ENCODE measurements around the gene B3GAT3.
"Not testable (repeated sequence)": the region's sequence is repeated elsewhere in the genome, so short reads cannot be mapped to it uniquely, and the experiment has no call there.

Gene B3GAT3

DNA sequence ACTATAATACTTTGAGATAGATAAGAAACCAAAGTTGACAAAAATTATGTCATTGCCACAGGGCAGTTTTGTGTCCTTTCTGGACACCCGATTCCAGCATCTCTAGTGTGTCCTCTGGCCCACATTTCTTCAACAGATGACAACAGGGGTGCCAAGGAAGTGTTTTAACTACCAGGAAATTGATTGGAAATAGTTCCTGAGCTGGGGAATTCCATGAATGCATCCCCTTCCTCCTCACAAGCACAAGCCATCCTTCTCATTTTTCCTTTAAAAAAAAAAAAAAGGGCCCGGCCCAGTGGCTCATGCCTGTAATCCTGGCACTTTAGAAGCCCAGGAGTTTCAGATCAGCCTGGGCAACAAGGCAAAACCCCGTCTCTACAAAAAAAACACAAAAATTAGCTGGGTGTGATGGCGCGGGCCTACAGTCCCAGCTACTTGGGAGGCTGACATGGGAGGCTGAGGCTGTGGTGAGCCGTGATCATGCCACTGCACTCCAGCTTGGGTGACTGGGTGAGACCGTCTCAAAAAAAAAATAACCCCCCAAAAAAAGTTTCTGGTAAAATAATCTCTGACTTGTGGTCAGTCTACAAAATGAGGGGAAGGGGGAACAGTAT lies 797 bp upstream of the B3GAT3 start:
- peak overlapping the region; percentile 93 for H3K27ac Mint-ChIP-seq (ENCODE audit: low read depth)
- H3K36me3 Mint-ChIP-seq (ENCODE audit: insufficient read depth), result peaks cover 40% of the 10 kb centered on the region
- no peak for DNase-seq (ENCODE audit: low spot score in 2 of 2)
- peaks cover 19% of the 10 kb centered on the region for H3K4me1 Mint-ChIP-seq
- no peaks in the 10 kb centered on the region for H3K9me3 Mint-ChIP-seq
- peak overlapping the region; percentile 90 for H3K4me3 Mint-ChIP-seq
- H3K27me3 Mint-ChIP-seq, result no peaks in the 10 kb centered on the region
- no peak for ATAC-seq (replicated peaks; ENCODE audit: extremely low read depth, poor library complexity, severe bottlenecking)

DNA sequence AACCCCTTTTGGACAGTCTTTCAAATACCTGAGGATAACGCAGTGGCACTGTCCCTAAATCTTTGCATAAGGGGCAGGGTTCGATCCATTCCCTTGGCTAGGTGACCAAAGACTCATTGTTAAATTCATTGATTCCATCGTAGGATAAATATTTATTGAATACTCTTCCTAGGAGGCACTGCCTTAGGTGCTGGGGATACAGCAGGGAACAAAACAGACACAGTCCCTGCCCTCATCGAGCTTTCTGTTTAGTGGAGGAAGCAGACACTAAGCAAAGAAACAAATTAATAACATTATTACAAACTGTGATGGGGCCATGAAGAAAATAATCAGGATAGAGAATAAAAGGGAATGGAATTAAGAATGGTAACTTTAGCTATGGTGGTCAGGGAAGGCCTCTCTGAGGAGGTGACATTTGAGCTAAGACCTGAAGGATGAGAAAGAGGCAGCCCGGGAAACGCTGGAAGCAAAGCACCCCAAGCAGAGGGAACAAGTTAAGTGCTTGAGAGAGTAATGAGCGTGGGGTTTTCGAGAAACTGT lies 689 bp downstream of the B3GAT3 start:
- H3K36me3 Mint-ChIP-seq (ENCODE audit: insufficient read depth), result peaks cover 37% of the 10 kb centered on the region
- H3K4me3 Mint-ChIP-seq, result peak overlapping the region; percentile 90
- no peaks in the 10 kb centered on the region for H3K27me3 Mint-ChIP-seq
- H3K27ac Mint-ChIP-seq (ENCODE audit: low read depth), result peak overlapping the region; percentile 93
- ATAC-seq (replicated peaks; ENCODE audit: extremely low read depth, poor library complexity, severe bottlenecking) (no peak), DNase-seq (ENCODE audit: low spot score in 2 of 2) (no peak)
- H3K4me1 Mint-ChIP-seq, result peaks cover 19% of the 10 kb centered on the region
- H3K9me3 Mint-ChIP-seq, result no peaks in the 10 kb centered on the region

DNA sequence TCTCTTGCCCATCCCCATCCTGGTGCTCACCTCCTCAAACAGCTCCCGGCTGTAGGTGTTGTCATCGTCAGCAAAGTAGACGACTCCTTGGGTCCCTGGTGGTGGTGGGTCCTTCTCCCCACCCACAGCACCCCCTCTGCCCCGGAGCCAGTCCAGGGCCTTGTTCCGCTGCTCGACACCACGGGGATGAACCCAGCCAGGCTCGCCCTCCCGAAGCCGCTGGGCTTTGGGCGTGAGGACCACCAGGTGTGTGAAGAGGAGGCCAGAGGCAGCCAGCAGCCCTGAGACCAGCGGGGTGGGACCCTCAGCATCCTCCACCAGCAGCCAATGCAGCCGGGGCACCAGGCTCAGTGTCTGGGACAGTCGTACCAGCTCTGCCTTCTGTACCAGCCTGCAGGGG lies 4.8 kb downstream of the B3GAT3 start:
- not testable (repeated sequence) for H3K27me3 Mint-ChIP-seq; H3K4me3 Mint-ChIP-seq; H3K27ac Mint-ChIP-seq (ENCODE audit: low read depth); ATAC-seq (replicated peaks; ENCODE audit: extremely low read depth, poor library complexity, severe bottlenecking); DNase-seq (ENCODE audit: low spot score in 2 of 2); H3K9me3 Mint-ChIP-seq
- H3K36me3 Mint-ChIP-seq (ENCODE audit: insufficient read depth), result peaks cover 40% of the 10 kb centered on the region
- H3K4me1 Mint-ChIP-seq, result peaks cover 31% of the 10 kb centered on the region

DNA sequence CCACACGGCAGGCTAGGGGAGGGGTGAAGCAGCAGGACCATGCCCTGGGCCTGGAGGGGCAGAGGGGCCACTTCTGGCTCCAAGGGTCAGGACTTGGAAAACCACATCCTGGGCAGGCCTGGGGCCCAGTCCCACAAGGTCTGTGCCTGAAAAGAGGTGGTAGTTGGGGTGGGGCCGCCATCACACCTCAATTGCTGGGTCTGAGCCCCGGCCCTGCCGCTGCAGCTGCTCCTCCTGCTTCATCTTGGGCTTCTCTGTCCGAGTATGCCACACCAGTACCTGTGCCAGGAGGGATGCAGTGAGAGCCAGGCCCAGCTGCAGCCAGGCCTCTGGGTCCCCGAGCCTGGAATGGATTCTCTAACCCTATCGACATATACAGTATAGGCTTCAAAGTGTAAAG lies 6.3 kb downstream of the B3GAT3 start:
- Mint-ChIP-seq H3K27me3 (no peaks in the 10 kb centered on the region), H3K27ac (ENCODE audit: low read depth) (no peak overlapping the region), H3K4me1 (peaks cover 22% of the 10 kb centered on the region), H3K9me3 (no peaks in the 10 kb centered on the region), H3K4me3 (no peak overlapping the region), H3K36me3 (ENCODE audit: insufficient read depth) (peaks cover 29% of the 10 kb centered on the region)
- ATAC-seq (replicated peaks; ENCODE audit: extremely low read depth, poor library complexity, severe bottlenecking) (no peak), DNase-seq (ENCODE audit: low spot score in 2 of 2) (no peak)

DNA sequence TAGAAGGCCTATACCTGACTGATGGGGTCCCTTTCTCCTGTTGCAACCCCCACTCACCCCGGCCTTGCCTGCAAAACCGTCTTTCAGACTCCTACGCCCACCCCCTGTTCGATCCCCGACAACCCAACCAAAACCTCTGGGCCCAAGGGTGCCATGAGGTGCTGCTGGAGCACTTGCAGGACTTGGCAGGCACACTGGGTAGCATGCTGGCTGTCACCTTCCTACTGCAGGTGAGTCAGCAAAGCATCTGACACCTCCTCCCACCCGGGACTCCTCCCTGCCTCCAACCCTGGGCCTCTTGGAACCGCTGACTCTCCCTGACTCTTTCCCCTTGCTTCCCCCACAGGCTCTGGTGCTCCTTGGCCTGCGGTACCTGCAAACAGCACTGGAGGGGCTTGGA lies 7.5 kb downstream of the B3GAT3 start:
- no peaks in the 10 kb centered on the region for H3K27me3 Mint-ChIP-seq
- H3K4me3 Mint-ChIP-seq, result no peak overlapping the region
- peak overlapping the region; percentile 61 for H3K27ac Mint-ChIP-seq (ENCODE audit: low read depth)
- peaks cover 27% of the 10 kb centered on the region for H3K4me1 Mint-ChIP-seq
- peaks cover 24% of the 10 kb centered on the region for H3K36me3 Mint-ChIP-seq (ENCODE audit: insufficient read depth)
- DNase-seq (ENCODE audit: low spot score in 2 of 2) (no peak), ATAC-seq (replicated peaks; ENCODE audit: extremely low read depth, poor library complexity, severe bottlenecking) (no peak)
- no peaks in the 10 kb centered on the region for H3K9me3 Mint-ChIP-seq

DNA sequence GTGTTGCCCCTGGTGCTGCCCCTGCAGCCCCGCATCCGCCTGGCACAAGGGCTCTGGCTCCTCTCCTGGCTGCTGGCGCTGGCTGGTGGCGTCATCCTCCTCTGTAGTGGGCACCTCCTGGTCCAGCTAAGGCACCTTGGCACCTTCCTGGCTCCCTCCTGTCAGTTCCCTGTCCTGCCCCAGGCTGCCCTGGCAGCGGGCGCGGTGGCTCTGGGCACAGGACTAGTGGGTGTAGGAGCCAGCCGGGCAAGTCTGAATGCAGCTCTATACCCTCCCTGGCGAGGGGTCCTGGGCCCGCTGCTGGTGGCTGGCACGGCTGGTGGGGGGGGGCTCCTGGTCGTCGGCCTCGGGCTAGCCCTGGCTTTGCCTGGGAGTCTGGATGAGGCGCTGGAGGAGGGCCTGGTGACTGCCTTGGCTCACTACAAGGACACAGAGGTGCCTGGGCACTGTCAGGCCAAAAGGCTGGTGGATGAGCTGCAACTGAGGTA lies 8.5 kb downstream of the B3GAT3 start:
- Mint-ChIP-seq H3K27me3 (no peaks in the 10 kb centered on the region), H3K9me3 (no peaks in the 10 kb centered on the region), H3K4me1 (peaks cover 34% of the 10 kb centered on the region), H3K27ac (ENCODE audit: low read depth) (no peak overlapping the region), H3K36me3 (ENCODE audit: insufficient read depth) (peaks cover 19% of the 10 kb centered on the region), H3K4me3 (peak overlapping the region; percentile 56)
- no peak for DNase-seq (ENCODE audit: low spot score in 2 of 2)
- no peak for ATAC-seq (replicated peaks; ENCODE audit: extremely low read depth, poor library complexity, severe bottlenecking)

DNA sequence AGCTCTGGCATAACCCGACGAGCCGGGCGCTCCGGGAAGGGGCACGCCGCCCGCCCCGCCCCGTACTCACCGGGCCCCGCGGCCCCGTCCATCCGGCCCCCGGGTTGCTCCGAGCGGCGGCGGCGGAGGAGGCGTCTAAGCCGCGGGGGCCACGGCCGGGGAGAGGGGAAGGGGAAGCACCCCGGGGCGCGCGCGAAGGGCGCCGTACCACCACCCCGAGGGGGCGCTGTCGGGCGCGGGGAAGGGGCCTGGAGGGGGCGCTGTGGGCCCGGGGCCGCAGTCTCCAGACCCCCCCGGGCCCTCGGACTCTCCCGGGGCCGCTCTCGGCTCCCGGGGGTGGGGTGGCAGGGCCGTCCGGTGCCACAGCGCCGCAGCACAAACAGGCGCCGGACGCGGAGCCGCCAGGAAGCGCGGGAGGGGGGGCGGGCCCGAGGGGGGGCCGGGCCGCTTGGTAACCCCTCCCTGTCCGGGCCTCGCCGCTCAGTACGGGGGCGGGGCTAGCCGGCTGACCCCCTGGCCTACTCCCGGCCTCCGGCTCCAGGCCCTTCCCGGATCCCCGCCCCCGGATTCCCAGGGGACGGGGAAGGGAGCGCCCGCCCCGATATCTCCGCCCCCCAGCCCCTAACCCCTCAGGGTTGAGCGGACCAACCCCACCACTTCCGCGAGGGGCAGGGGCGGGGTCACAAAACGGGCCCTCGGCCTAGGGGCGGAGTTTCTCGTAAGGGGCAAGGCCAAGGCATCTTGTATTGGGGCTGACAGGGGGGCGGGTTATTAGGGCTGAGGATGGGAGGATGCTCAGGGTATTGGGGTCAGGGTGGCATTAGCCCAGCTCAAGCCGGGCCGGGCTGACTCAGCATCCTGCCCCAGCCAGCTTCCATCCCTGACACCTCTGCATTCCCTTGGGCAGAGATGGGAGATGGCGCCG lies 9.2 kb downstream of the B3GAT3 start, which contains the start of the genes EML3 and ROM1:
EML3 (minus strand) TSS at position 410 of the 925 bp plus-strand sequence; CDS start at position 92, 318 bp downstream.
ROM1 (plus strand) TSS at position 892 of the 925 bp plus-strand sequence; CDS start at position 917, 25 bp downstream.
- no peaks in the 10 kb centered on the region for H3K9me3 Mint-ChIP-seq
- H3K36me3 Mint-ChIP-seq (ENCODE audit: insufficient read depth), result peaks cover 25% of the 10 kb centered on the region
- ATAC-seq (replicated peaks; ENCODE audit: extremely low read depth, poor library complexity, severe bottlenecking), result peak; percentile 76
- H3K27ac Mint-ChIP-seq (ENCODE audit: low read depth), result peak within 1 kb of the TSS; percentile 98
- H3K4me1 Mint-ChIP-seq, result peaks cover 39% of the 10 kb centered on the region
- H3K27me3 Mint-ChIP-seq, result no peaks in the 10 kb centered on the region
- peak within 1 kb of the TSS; percentile 93 for H3K4me3 Mint-ChIP-seq
- peak; percentile 82 to 87 for DNase-seq (ENCODE audit: low spot score in 2 of 2)

DNA sequence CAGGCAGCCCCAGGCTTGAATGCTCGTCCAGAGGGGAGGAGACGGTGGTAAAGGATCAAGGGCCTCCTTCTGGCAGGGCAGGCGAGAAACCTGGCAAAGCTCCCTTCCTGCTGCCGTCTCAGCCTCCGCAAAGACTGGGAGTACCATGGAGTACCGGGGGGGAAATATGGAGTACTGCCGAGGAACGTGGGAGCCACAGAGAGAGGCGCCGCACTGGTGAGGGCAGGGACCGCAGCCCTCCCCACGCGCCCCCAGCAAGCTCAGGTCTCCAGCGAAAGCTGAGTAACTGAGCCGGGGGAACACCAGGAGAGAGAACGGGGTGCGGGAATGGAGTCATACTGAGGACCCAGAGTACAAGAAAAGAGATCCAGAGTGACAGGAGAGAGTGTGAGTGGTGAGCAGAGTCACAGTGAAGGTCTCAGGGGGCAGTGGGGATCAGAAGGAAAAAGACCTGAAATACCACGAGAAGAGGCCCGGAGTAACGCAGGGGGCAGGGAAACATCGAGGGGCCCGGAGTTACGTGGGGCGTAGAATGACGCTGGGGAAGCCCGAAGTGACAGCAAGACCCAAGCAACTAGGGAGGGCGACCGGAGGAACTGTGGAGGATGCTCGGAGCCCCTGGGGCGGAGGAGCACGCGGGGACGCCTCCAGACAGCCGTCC lies 10.0 kb downstream of the B3GAT3 start:
- ATAC-seq (replicated peaks; ENCODE audit: extremely low read depth, poor library complexity, severe bottlenecking), result peak; percentile 47
- peak in 1 of 2 donors; percentile 48 for DNase-seq (ENCODE audit: low spot score in 2 of 2)

DNA sequence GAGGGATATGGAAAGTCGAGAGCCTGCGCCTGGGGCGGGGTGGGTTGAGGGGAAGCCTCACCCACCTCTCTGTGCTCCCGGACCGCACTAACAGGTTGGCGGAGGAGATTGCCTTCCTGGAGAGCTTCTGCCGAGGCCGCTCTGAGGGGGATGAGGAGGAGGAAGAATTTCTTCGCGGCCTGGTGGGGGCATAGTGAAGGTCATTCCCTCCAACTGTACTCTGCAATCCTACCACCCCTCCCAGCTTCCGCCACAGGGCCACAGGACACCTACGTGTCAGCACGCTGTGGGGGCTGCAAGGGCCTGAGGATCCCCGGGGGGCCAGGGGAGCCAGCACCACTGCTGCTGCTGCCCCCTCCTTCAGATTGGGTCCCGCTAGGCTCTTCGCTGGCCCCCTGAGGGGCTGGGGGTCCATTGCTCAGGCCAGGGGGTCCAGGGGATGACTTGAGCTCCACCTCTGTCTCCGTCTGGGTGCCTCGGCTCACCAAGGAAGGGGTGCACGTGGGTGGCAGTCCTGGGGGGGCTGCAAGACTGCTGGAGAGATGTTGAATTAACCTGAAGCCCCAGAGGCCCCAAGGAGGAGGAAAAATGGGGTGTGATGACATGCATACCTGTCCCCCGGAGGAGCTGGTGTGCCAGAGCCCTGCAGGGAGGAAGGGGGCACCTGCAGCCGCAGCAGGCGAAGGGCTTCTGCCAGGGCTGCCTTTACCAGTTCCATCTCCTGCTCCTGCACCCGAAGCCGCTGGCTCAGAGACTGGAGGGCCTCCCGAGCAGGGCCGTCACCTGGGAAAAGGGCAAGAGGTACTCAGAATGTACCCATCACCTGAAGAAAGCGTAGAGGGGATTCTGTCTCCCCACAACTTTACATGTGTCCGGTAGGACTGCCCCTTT lies 10.7 kb downstream of the B3GAT3 start:
- DNase-seq (ENCODE audit: low spot score in 2 of 2) (no peak), ATAC-seq (replicated peaks; ENCODE audit: extremely low read depth, poor library complexity, severe bottlenecking) (no peak)
- Mint-ChIP-seq H3K4me3 (peak overlapping the region; percentile 93), H3K4me1 (peaks cover 41% of the 10 kb centered on the region), H3K27ac (ENCODE audit: low read depth) (peak overlapping the region; percentile 98), H3K36me3 (ENCODE audit: insufficient read depth) (peaks cover 22% of the 10 kb centered on the region), H3K9me3 (no peaks in the 10 kb centered on the region), H3K27me3 (no peaks in the 10 kb centered on the region)

More for the DNA sequence above, 10.0 kb downstream of the B3GAT3 start:
- Mint-ChIP-seq H3K9me3 (no peaks in the 10 kb centered on the region), H3K27ac (ENCODE audit: low read depth) (peak overlapping the region; percentile 98), H3K36me3 (ENCODE audit: insufficient read depth) (peaks cover 27% of the 10 kb centered on the region), H3K4me1 (peaks cover 41% of the 10 kb centered on the region), H3K27me3 (no peaks in the 10 kb centered on the region), H3K4me3 (peak overlapping the region; percentile 93)

DNA sequence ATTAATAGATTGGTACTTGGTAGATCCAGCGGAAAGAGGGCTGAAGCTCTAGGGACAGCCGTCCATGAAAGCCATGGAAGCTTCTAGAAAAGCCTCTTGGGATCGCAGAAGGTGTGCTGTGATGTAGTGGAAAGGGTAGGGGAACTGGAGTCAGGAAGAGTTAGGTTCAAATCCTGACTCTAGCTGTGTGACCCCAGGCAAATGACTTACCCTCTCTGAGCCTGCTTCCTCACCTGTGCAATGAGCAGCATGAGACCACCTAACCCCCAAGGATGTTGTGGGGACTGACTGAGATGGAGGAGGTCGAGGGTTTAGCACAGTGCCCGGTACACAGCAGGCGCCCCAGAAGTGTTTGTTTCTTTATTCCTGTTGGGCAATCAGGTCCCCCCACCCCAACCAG lies 11.4 kb downstream of the B3GAT3 start:
- H3K4me3 Mint-ChIP-seq, result peak overlapping the region; percentile 93
- ATAC-seq (replicated peaks; ENCODE audit: extremely low read depth, poor library complexity, severe bottlenecking) (no peak), DNase-seq (ENCODE audit: low spot score in 2 of 2) (no peak)
- peak overlapping the region; percentile 98 for H3K27ac Mint-ChIP-seq (ENCODE audit: low read depth)
- no peaks in the 10 kb centered on the region for H3K9me3 Mint-ChIP-seq
- H3K4me1 Mint-ChIP-seq, result peaks cover 41% of the 10 kb centered on the region
- H3K27me3 Mint-ChIP-seq, result no peaks in the 10 kb centered on the region
- peaks cover 22% of the 10 kb centered on the region for H3K36me3 Mint-ChIP-seq (ENCODE audit: insufficient read depth)

DNA sequence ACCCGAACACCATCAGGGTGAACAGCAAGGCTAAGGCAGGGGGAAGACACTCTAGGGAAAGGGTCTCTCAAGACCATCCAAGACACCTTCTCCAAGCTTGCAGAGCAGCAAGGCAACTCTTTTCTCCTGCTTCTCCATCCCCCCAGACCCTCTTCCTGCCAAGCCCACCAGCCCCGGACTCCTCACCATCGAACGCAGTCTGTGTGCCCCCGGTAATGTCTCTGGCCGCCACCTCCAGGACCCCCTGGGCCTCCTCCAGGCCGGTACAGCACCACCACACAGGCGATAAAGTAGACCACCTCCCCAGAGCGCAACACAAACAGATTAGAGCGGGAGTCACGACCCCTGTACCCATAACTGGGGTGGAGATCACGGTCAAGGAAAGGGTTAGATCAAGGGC lies 13.0 kb downstream of the B3GAT3 start:
- DNase-seq (ENCODE audit: low spot score in 2 of 2), result no peak
- Mint-ChIP-seq H3K27me3 (no peaks in the 10 kb centered on the region), H3K36me3 (ENCODE audit: insufficient read depth) (peaks cover 19% of the 10 kb centered on the region), H3K27ac (ENCODE audit: low read depth) (no peak overlapping the region), H3K9me3 (no peaks in the 10 kb centered on the region), H3K4me1 (peaks cover 37% of the 10 kb centered on the region), H3K4me3 (no peak overlapping the region)
- no peak for ATAC-seq (replicated peaks; ENCODE audit: extremely low read depth, poor library complexity, severe bottlenecking)
